AG20443 (cell line): ENCODE data around the gene GUCY1A2.
A peak's percentile ranks its signal among the peaks of the same experiment; 100 is the strongest.

Experiments
- DNase-seq: peaks from one replicate; pipeline ENCODE4 v3.0.0; 2012; ENCODE audit warnings: low spot score, mixed read lengths

The GUCY1A2 gene

DNA sequence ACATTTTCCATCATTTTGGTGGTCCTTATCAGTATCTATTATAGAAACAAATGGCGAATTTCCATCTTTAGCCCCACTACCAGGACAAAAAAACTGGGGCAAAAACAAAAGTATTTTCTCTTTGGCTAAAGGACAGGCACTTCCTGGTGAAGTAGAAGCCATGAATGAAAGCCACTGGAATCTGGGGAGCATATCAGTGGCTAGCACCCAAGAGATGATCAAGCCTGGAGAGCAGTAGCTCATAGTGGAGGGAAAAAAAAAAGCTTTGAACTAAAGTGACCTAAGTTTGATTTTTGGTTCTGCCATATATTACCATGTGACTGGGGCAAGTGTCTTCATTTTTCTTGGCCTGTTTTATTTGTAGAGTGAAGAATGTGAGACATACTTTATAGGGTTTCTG is 272.3 kb downstream of the GUCY1A2 start:
- DNase-seq, result no peak

DNA sequence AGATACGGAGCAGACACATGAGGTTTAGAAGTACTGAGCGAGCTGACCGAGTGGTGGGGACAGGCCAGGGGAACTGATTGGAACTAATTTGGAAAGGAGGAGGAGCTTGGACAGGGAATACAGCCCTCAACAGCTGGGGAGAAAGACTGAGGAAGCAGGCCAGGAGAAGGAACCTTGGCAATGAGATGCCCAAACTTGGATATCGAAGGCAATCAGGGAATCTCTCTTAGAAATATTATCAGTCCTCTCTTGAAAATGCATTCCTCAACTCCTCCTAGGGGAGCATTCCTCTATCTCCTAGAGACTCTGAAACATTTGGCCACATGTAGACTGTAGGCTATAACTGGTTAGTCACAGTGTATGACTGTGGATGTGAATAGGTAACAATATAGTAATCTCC is 284.6 kb downstream of the GUCY1A2 start:
- DNase-seq, result no peak

DNA sequence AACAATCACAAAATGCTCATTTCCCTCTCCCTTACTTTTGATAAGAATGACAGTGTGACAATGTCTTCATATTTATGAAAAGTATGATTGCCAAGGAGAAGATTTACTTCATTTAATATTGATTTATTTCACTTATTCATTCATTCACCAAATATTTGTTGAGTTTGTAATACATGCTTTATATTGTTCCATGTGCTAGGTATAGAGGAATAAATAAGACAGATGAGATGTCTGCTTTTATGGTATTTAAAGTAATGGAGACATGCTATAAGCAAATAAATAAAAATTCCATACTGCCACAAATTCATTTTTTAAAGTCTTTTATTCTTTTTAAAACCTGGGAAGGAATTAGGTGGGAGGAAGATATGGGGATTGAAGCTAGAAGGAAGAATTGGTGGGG is 289.4 kb downstream of the GUCY1A2 start:
- no peak for DNase-seq

DNA sequence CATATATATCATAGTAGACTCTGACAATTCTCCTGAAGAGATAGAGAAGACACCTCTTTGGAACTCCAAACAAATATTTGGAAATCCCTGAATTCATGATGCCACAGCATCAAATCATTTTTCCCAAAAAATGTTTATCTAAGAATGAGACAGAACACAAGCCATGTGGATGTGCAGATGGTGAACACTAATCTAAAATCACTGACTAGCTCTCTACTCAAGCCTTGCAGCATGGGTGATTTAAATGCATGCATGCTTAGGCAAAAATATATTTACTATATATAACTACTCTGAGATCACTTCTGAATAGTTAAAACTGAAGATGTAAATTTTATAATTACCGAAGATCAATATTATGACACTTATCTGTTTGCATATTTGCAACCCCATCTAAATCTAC is 289.9 kb downstream of the GUCY1A2 start:
- DNase-seq, result no peak

DNA sequence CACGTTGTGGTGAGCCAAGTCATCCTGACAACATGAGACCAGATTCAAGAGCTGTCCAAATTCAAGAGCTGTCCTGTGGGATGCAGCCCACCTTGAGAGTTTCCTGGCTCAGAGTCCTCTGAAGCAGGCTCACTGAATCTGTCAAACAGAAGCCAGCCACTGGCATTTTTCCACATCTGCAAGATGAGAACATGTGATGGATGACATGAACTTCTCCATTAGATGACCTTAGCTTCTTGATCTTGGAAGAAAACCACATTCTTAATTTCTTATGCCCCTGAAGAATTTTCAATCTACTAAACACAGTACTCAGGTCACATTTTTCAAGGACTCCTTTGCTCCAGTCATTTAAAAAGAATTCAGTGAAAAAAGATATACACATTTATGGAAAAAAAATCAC is 291.0 kb downstream of the GUCY1A2 start:
- DNase-seq, result no peak

DNA sequence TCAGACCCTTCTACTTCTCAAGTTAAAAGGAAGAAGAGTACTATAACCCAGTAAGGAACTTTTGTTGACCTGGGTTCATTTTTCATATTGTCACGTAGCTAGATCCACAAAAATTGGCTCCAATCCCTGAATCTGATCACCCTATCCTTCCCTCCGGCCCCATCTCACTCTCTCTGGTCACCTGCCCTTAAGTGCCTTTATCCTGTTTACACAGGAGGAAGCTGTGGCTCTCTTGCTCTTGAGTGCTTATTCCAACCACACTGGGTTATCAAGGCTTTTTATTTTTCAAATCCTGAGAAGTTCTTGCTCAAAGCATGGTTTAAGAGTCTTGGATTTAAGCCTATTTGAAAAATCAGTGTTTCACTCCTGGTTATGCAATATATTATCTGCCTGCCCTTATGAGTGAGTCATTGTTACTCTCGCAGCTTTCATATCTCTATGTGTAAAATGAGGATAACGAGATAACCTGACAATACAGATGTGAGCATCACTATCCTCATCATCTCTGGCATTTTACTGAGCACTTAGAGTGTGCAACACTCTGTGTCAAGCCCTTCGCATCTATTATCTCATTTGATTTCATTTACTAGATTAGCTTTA is 293.9 kb downstream of the GUCY1A2 start:
- DNase-seq, result no peak

DNA sequence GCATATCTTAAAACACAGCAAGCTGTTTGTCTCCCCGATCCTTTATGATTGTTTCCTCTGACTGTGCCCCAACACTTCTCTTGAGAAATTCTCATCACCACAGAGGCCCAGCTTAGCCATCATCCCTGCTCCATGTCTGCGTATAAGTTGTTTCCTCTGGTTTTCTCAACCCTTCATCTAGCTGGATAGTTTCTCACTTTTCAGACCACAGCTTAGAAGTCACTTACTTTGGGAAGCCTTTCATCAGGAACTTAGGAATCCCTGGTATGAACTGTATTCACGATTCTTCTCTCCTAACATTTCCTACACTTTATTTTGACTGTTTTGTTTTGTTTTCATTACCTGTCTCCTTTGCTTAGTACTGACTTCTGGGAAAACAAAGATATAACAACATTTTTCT is 295.2 kb downstream of the GUCY1A2 start:
- no peak for DNase-seq

DNA sequence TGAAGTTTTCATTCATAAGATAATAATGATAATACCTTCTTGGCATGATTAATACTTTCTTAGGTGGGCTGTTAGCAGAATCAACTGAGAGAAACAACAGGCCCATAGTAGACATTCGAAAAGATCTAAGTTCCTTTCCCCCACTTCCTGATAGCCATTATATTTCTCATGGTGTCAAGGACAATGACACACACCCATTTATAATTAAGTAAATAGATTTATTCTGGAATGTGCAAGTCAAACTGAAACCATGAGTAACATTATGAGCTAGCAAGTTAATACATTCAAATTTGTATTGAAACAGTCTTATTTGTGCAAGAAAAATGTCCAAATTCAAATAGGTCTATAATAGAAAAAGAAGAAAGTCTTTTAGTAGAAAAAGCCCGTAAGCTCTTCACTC is 301.1 kb downstream of the GUCY1A2 start:
- DNase-seq, result no peak

DNA sequence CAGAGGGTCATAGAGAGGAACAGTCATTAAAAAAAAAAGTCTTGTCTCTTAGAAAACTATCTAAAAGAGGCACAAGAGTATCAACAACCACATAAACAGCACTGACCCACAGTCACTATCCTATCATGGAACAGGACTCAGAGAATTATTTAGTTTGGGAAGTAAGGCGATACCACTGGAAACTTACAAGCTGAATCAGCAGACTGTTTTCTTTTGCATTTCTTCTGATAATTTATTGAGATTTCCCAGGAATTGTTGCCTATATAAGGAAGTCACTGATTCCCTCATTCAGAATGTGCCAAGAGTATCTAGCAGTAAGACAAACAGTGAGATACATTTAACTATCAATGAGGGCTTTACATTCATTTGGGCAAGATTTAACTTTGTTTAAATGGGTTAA is 304.1 kb downstream of the GUCY1A2 start:
- DNase-seq, result no peak

DNA sequence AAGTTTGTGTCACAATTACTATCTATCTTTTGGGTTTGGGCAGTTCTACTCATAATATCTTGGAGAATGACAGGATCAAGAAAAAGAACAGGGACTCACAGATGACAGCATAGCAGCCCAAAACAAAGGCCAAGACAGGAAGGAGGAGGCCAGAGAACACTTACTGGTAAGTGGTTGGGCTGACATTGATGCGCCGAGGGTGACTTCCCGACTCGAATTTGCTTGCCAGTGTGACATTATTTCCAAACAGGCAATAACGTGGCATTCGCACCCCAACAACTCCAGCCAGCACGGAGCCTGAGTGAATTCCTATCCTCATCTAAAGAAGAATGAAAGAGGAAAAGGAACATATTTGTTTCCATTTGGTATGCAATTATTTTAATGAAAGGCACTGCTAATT is 309.9 kb downstream of the GUCY1A2 start:
- no peak for DNase-seq

DNA sequence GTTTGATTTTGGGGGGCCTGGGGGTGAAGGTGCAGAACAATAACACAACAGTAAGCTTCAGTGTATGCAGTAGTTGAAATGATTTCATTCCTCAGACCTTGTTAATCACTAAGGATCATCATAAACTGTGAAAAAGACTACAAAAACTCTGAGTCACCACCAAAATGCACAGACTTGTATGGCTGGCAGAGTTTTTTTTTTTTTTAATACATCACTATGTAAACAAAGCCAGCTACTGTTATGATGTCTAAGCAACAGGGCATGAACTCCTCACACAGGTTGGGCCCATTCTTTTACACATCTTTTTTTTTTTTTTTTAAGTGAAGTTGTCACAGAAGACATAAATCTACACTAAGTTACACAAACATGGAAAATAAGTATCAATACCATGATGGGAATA is 311.9 kb downstream of the GUCY1A2 start:
- DNase-seq, result peak; percentile 5

DNA sequence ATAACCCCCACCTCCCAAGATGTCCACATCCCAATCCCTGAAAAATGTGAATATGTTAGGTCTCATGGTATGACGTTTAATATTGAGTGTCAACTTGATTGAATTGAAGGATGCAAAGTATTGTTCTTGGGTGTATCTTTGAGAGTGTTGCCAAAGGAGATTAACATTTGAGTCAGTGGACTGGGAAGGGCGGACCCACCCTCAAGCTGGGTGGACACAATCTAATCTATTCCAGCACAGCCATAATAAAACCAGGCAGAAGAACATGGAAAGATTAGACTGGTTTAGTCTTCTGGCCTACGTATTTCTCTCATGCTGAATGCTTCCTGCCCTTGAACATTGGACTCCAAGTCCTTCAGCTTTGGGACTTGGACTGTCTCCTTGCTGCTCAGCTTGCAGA is 315.5 kb downstream of the GUCY1A2 start:
- no peak for DNase-seq

DNA sequence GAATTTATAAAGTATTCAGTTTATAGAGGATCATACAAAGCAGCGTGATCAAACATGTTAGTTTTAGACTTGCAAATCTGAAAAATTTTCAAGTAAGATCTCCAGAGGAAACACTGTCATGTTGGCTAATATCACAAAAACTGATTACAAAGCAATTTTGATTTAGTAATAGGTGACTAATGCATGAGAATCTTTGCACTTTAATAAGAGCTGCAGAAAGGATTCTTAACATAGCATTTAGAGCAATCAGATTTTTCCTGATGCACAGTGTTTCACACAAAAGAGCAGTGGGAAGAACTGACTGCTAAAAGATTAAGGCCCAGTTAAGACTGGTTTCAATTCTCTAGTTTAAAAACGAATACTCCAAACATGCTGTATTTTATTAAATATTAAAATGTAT is 321.2 kb downstream of the GUCY1A2 start:
- DNase-seq, result peak; percentile 13

DNA sequence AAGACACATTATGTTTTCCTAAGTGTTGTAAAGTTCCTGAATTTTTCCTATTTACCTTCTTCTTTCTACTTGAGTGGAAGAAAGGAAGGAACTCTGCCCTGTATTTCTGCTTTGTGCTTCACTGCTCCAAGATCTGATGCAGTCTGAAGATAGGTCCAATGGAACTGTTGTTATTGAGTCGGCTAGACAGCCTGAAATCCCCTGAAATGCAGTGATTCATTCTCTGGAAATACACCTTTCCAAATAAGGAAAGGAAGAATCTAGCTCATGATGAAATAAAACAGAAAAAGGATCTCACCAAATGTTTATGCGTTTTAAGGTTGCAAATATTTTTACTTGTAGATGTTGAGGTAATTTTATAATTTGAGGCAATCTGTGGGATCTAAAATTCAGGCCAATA is 322.8 kb downstream of the GUCY1A2 start:
- peak; percentile 21 for DNase-seq

DNA sequence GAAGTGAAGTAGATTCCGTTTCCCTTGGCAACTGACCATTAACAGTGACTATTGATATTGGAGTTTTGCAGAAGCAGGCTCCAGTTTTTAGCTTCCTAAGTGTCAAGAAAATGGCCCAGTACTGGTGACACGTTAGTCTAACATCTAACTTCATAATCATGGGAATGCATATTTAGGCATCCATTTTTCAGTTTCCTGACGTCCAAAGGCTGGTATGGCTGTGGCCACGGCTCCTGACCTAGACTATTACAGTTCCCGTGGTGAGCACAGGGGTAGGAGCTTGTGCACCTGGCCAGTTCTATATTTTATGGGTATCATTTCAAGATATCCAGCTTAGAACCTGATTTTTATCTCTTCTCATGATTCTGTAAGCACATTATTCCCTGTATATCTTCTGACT is 323.8 kb downstream of the GUCY1A2 start:
- no peak for DNase-seq

DNA sequence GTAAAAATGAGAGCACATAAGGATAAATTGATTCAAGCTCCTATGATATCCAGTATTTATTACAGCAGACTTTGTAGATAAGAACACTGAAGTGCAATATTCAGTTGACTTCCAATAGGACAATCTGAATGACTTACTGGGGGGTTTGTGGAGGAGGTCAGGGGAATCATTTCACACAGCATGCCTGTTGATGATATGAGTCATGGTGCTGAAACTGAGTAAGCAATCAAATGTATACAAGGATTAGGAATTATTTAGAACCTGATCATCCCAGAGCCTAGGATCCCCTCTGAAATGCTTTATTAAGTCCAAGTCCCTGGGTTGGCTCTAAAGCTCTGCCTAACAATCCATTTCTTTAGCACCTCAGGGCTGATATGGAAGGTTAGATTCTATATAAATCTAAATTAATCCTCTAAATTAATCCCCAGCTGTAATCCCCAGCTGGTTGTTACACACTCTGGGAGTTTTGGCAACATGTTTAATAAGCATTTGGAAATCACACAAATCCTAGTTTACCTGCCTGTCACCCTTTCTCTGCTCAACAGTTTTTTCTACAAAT is 326.4 kb downstream of the GUCY1A2 start:
- DNase-seq, result no peak

DNA sequence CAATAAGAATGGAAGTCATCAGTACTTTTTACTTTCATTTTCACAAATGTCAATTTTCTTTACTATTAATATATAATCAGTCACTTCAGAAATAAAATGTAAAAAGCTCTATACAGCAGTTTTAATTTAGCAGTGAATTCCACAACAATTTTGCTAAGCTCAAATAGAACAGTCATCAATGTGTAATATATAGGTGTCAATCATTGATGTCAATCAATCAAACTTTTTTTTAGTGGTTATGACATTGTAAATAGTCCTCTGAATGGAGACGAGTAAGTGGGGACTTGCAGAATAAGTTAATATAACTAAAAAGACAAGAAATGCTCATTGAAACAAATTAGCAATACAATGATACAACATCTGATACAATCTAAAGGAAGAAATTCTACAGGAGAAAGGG is 327.4 kb downstream of the GUCY1A2 start:
- no peak for DNase-seq

DNA sequence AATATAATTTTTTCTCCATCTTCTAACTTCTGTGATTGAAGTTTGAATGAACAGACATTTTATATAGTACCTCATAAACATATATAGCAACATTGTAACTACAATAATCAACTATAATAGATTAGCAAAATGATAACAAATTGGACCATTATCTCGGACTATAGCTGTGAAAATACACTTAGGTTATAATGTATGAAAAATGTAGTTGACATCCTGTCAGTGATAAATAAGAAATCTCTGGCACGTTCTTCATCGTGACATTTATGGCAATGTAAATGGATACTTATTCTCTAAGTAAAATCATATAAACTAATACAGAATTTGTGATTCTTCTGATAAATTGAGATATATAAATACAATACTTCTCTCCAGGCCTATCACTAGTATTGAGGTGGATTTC is 333.3 kb downstream of the GUCY1A2 start:
- DNase-seq, result no peak

DNA sequence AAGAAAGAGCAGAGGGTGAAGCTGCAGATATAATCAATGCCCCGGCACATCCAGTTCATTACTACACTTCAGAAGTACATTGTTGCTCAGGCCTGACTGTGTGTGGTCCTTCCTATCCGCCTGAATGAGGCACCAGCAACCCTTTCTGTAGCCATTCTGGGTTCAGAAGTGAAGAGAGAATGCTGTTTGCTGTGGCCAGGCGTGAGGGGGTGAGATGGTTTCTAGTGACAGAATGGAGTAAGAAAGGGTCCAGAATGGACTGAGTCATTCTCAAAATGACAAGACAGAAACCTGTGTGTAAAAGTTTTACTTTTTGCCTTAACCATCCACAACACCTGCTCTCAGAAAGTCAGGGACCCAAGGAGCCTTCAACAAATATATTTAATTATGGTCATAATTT is 334.8 kb downstream of the GUCY1A2 start:
- DNase-seq, result no peak

DNA sequence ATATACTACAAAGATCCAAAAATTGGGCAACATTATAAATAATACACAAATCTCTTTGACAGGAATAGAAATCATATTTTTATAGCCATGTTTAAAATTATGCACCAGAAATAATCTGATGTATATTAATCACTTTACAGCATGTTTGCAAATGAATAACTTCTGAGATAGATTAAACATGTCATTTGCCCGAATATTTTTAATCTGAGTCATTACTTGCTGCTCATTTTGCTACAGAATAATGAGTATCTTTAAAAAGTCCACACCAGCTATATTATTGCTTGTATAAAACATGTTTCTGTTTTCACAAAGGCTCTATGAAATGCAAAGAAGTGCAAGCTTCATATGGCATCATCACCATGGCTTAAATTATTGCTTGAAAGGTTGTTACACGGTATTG is 336.8 kb downstream of the GUCY1A2 start:
- no peak for DNase-seq

DNA sequence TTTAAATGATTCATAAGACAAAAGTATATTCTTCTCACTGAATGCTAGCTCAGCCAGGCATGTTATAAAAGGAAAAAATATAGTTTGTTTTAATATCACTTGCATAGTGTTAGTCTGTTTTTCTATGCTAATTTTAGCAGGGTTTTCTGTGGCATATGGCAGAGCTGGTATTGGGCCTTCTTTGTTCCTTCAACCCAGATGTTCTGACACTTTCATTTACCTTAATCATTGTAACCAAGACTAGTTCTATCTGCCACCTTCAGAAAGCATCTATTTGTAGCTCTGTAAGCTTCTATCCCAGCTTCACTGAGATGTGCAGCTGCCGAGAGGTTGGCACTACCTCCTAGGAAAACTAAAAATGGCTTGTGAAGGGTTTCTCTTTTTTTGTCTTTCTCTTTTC is 338.7 kb downstream of the GUCY1A2 start:
- DNase-seq, result no peak

DNA sequence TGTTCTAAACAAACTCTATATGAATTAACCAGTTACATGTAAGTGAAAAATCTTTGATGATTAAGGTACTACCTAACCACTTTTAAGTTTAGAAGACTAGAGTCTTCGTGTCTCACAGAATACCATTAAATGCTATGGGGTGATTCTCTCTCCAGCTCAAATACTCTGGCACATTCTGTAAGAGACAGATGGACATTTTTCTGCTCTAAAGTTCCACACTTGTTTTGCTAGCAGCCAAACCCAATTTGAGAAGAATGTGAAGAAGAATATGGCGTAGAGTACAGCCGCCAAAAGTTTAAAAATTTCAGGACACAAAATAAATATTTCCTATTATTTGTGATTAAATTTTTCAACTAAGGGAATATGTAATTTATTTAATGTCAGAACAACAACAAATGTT is 339.1 kb downstream of the GUCY1A2 start:
- no peak for DNase-seq

DNA sequence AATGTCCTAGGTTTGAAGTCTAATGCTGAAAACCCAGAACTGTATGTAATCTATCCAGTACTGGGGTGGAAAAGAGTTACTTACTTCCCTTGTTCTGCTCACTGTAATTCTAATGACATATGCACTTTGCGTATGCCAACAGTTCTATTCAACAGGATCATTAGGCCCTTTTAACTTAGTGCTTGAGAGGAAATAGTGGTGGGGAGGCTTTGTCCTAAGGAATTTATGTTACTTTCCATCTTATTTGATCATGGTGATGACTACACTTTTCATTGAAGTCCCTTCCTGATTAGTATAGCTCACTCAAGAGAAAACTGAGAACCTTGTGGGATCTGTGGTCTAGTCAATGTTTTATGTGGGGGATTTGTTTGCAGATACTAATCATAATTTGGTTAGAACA is 348.2 kb downstream of the GUCY1A2 start:
- DNase-seq, result no peak

DNA sequence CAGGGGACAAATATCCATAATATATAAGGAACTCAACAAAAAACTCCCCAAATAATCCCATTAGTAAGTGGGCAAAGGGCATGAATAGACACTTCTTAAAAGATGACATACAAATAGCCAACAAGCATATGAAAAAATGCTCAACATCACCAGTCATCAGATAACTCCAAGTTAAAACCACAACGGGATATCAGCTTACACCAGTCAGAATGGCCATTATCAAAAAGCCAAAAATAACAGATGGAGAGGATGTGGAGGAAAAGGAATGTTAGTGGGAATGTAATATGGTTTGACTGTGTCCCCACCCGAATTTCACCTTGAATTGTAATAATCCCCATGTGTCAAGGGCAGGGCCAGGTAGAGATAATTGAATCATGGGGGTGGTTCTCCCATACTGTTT is 350.1 kb downstream of the GUCY1A2 start:
- DNase-seq, result no peak

DNA sequence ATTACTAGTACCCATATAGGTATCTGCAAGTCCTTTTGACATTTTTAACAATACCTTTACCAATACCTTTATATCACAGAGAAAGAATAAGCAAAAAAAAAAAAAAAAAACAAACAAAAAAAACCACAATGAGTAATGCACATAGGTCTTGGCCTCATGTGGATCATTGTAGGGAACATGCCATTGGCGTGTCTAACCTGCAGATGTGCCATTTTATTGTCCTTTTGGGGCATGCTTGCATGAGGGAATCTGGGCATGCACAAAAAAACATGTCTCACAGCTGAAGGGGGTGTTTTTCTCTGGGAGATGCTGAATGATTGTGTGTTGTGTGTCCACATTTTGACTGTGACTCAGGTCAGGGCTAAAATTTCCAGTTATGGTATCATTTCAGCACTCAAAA is 361.6 kb downstream of the GUCY1A2 start:
- no peak for DNase-seq
